HCT116 (cell line): ENCODE results near the gene LTB4R.

Source experiments
- EZH2phosphoT487 ChIP-seq: fragments of 200-600 bp; IDR thresholded peaks from 2 replicates; pipeline ENCODE4 v1.6.1; 2018; ENCODE audit warnings: antibody characterized with exemption, borderline replicate concordance
- POLR2AphosphoS5 ChIP-seq: IDR thresholded peaks from 2 replicates; pipeline ENCODE4 v1.6.1; 2011; ENCODE audit warnings: mild to moderate bottlenecking, low read depth, low read length, moderate library complexity
- TF ChIP-seq, protein P1 (sequence below), 3 experiments: fragments of 200-600 bp in 1 of 3; sonication (generic) in 1 of 3; IDR thresholded peaks in 2 of 3; conservative IDR thresholded peaks in 1 of 3; 2 replicates each; pipeline ENCODE4 v1.5.1; 2012 to 2017; ENCODE audit warnings: low read depth in 2 of 3, low read length in 2 of 3, antibody characterized with exemption in 1 of 3, borderline replicate concordance in 1 of 3, control low read depth in 1 of 3, mild to moderate bottlenecking in 1 of 3, mixed read lengths in 1 of 3, mixed run types in 1 of 3, moderate library complexity in 1 of 3; ENCODE audit not compliant: insufficient read depth in 1 of 3

GRCh38 chr14:24290746-24291145, 20.6 kb upstream of the LTB4R start:
- TF ChIP-seq, protein P1, sequence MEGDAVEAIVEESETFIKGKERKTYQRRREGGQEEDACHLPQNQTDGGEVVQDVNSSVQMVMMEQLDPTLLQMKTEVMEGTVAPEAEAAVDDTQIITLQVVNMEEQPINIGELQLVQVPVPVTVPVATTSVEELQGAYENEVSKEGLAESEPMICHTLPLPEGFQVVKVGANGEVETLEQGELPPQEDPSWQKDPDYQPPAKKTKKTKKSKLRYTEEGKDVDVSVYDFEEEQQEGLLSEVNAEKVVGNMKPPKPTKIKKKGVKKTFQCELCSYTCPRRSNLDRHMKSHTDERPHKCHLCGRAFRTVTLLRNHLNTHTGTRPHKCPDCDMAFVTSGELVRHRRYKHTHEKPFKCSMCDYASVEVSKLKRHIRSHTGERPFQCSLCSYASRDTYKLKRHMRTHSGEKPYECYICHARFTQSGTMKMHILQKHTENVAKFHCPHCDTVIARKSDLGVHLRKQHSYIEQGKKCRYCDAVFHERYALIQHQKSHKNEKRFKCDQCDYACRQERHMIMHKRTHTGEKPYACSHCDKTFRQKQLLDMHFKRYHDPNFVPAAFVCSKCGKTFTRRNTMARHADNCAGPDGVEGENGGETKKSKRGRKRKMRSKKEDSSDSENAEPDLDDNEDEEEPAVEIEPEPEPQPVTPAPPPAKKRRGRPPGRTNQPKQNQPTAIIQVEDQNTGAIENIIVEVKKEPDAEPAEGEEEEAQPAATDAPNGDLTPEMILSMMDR (IDR thresholded peaks at IDR 0.05 in 2 of 3, conservative IDR thresholded peaks at IDR 0.05 in 1 of 3; ENCODE audit: borderline replicate concordance in 1 of 3, insufficient read depth in 1 of 3, low read depth in 2 of 3, low read length in 2 of 3): no peak
- TF ChIP-seq POLR2AphosphoS5 (no peak), EZH2phosphoT487 (no peak)
